HepG2 (cell line): ENCODE results near the gene VPS29. TPM values are rescaled to one million over a fixed set of nuclear protein-coding genes. Genes with fewer than 3 reads are reported as not detected.

Experiments used
- ADNP ChIP-seq: sonication (generic); formaldehyde crosslinking; IDR thresholded peaks from 2 replicates; pipeline ENCODE4 v1.4.0; 2020; ENCODE audit warnings: missing genetic modification reagents
- ATF7 ChIP-seq, 2 experiments: fragments of 450-650 bp in 1 of 2; sonication (generic) in 1 of 2; formaldehyde crosslinking in 1 of 2; IDR thresholded peaks; 2 replicates each; pipeline versions ENCODE4 v1.4.0 to v1.6.1; 2016 to 2020; ENCODE audit warnings: antibody characterized with exemption in 1 of 2, mild to moderate bottlenecking in 1 of 2, missing genetic modification reagents in 1 of 2
- CC2D1A ChIP-seq: sonication (generic); formaldehyde crosslinking; IDR thresholded peaks from 2 replicates; pipeline ENCODE4 v1.8.1; 2023; ENCODE audit warnings: mild to moderate bottlenecking, missing genetic modification reagents
- MED8 ChIP-seq: sonication (generic); formaldehyde crosslinking; IDR thresholded peaks from 2 replicates; pipeline ENCODE4 v1.8.1; 2023; ENCODE audit warnings: mild to moderate bottlenecking, missing genetic modification reagents; ENCODE audit not compliant: insufficient replicate concordance
- MLX ChIP-seq: IDR thresholded peaks from 2 replicates; pipeline ENCODE4 v1.6.1; 2016
- PAWR ChIP-seq: sonication (generic); formaldehyde crosslinking; IDR thresholded peaks from 2 replicates; pipeline ENCODE4 v1.4.0; 2020; ENCODE audit warnings: missing genetic modification reagents, mild to moderate bottlenecking, borderline replicate concordance
- PHB2 ChIP-seq: fragments of 450-650 bp; IDR thresholded peaks from 2 replicates; pipeline ENCODE4 v1.6.1; 2018; ENCODE audit not compliant: partially characterized antibody
- PHF20 ChIP-seq: sonication (generic); formaldehyde crosslinking; IDR thresholded peaks from 2 replicates; pipeline ENCODE4 v1.5.0; 2020; ENCODE audit warnings: mild to moderate bottlenecking, missing genetic modification reagents
- SIX1 ChIP-seq: sonication (generic); formaldehyde crosslinking; IDR thresholded peaks from 2 replicates; pipeline ENCODE4 v1.4.0; 2020; ENCODE audit warnings: missing genetic modification reagents, borderline replicate concordance
- TAF15 ChIP-seq: fragments of 200-400 bp; formaldehyde crosslinking; IDR thresholded peaks from one replicate; pipeline ENCODE4 v1.6.1; 2018; ENCODE audit warnings: mild to moderate bottlenecking, low read depth, low read length; ENCODE audit not compliant: poor library complexity, severe bottlenecking
- TEAD3 ChIP-seq: optimal IDR thresholded peaks from 2 replicates; pipeline ENCODE3; 2016; ENCODE audit warnings: borderline replicate concordance
- THRA ChIP-seq: sonication (generic); formaldehyde crosslinking; IDR thresholded peaks from 2 replicates; pipeline ENCODE4 v1.4.0; 2020; ENCODE audit warnings: missing genetic modification reagents, borderline replicate concordance
- ZBTB20 ChIP-seq: sonication (generic); formaldehyde crosslinking; IDR thresholded peaks from 2 replicates; pipeline ENCODE4 v1.8.1; 2023; ENCODE audit warnings: missing genetic modification reagents, low read depth, mild to moderate bottlenecking, borderline replicate concordance
- ZC3H4 ChIP-seq: sonication (generic); formaldehyde crosslinking; IDR thresholded peaks from 2 replicates; pipeline ENCODE4 v1.4.0; 2020; ENCODE audit warnings: missing genetic modification reagents, borderline replicate concordance
- ZFP90 ChIP-seq: sonication (generic); formaldehyde crosslinking; IDR thresholded peaks from 2 replicates; pipeline ENCODE4 v1.8.0; 2022; ENCODE audit warnings: missing genetic modification reagents, mild to moderate bottlenecking, inconsistent platforms, borderline replicate concordance
- ZNF282 ChIP-seq: fragments of 450-650 bp; IDR thresholded peaks from 2 replicates; pipeline ENCODE4 v1.6.1; 2018; ENCODE audit not compliant: partially characterized antibody
- ZNF460 ChIP-seq: sonication (generic); formaldehyde crosslinking; IDR thresholded peaks from 2 replicates; pipeline ENCODE4 v1.5.1; 2020; ENCODE audit warnings: missing genetic modification reagents, mild to moderate bottlenecking, borderline replicate concordance
- ZNF496 ChIP-seq: sonication (generic); formaldehyde crosslinking; IDR thresholded peaks from 2 replicates; pipeline ENCODE4 v1.8.1; 2023; ENCODE audit warnings: mild to moderate bottlenecking, moderate library complexity, missing genetic modification reagents; ENCODE audit not compliant: insufficient replicate concordance
- ZNF614 ChIP-seq: IDR thresholded peaks from 2 replicates; pipeline ENCODE4 v1.6.1; 2018; ENCODE audit warnings: missing biosample characterization, missing genetic modification reagents, inconsistent platforms, borderline replicate concordance
- ZNF772 ChIP-seq: sonication (generic); formaldehyde crosslinking; IDR thresholded peaks from 2 replicates; pipeline ENCODE4 v1.5.0; 2020; ENCODE audit warnings: mild to moderate bottlenecking, missing genetic modification reagents
- ZNF773 ChIP-seq: sonication (generic); formaldehyde crosslinking; IDR thresholded peaks from 2 replicates; pipeline ENCODE4 v1.4.0; 2020; ENCODE audit warnings: missing genetic modification reagents, borderline replicate concordance
- ZNF790 ChIP-seq: sonication (generic); formaldehyde crosslinking; IDR thresholded peaks from 2 replicates; pipeline ENCODE4 v1.8.0; 2022; ENCODE audit warnings: missing genetic modification reagents, mild to moderate bottlenecking, borderline replicate concordance
- ZNF841 ChIP-seq: sonication (generic); formaldehyde crosslinking; IDR thresholded peaks from 2 replicates; pipeline ENCODE4 v1.8.1; 2023; ENCODE audit warnings: missing genetic modification reagents, borderline replicate concordance
- polyA plus RNA-seq, 8 experiments: library from polyadenylated mRNA; depleted of rRNA in 3 of 8; stranded (reverse) in 7 of 8; unstranded in 1 of 8; fragments of >200 nt; fragmentation: Illumina TruSeq in 4 of 8; extraction: Trizol in 4 of 8; gene quantifications; 2 replicates each; pipeline versions ENCODE4 v1.2.1 to v1.2.3, GENCODE V29; 2011 to 2016; ENCODE audit warnings: low read depth in 4 of 8, missing spikeins in 1 of 8, mixed read lengths in 1 of 8; ENCODE audit not compliant: insufficient read depth in 1 of 8
- total RNA-seq, 5 experiments: library from RNA; depleted of rRNA; stranded (reverse); fragments of >200 nt; fragmentation: Illumina TruSeq; extraction: Trizol; gene quantifications; 2 replicates each; pipeline ENCODE4 v1.2.3, GENCODE V29; 2016; ENCODE audit warnings: low read depth in 1 of 5
- TF ChIP-seq, protein P1 (sequence below): sonication (generic); formaldehyde crosslinking; IDR thresholded peaks from 2 replicates; pipeline ENCODE4 v1.4.0; 2020; ENCODE audit warnings: mild to moderate bottlenecking, missing genetic modification reagents
- TF ChIP-seq, protein P2 (sequence below): IDR thresholded peaks from 2 replicates; pipeline ENCODE4 v1.6.1; 2016; ENCODE audit warnings: missing compliant biosample characterization, missing genetic modification reagents, borderline replicate concordance
- TF ChIP-seq, protein P3 (sequence below): sonication (generic); formaldehyde crosslinking; IDR thresholded peaks from 2 replicates; pipeline ENCODE4 v1.4.0; 2020; ENCODE audit warnings: missing genetic modification reagents

The VPS29 gene
- total and polyA plus RNA-seq, 2 of the 13 experiments (the other 11 are each of a cell fraction or from before 2014, with no cell fraction given) = 107 to 114 TPM

DNA sequence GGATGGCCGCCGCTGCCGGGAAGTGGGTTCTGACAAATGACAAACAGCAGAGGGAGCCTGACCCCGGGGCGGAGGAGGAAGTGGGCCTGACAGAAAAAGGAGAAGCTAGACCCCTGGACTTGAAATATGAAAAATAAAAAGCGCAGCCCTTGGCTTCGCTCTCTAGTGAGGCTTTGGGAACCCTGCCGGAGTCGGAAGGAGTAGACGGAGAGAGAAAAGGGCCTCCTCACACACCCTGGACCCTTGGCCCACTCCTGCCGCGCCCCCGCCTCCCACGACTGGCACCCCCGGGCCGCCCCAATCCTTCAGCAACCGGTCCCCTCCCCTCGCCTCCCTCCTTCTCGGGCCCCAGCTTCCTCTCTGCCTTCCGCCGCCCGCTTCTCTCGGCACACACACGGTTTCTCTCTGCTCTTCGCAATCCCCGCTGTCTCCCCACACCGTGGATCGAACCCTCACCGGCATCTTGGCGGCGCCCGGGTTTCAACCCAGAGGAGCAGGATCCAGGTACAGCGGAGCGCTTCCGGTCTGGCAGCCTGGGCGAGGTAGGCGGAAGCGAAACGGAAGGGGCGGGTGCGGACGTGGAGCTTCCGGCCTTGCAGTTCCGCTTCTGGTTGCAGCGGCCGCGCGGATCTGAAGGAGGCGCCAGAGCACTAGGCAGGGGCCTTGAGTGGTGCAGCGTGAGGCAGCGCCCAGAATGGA lies 52.0 kb downstream of the VPS29 start, which contains the start of gene ARPC3 (continued):
- peak; percentile 79 for TF ChIP-seq MED8 (CRISPR knock-in tag)
- TF ChIP-seq, protein P1, sequence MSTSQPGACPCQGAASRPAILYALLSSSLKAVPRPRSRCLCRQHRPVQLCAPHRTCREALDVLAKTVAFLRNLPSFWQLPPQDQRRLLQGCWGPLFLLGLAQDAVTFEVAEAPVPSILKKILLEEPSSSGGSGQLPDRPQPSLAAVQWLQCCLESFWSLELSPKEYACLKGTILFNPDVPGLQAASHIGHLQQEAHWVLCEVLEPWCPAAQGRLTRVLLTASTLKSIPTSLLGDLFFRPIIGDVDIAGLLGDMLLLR = no peak
- no peak for TF ChIP-seq PHB2
- no peak for TF ChIP-seq ZNF460
- TF ChIP-seq ZC3H4 (CRISPR knock-in tag) = no peak
- TF ChIP-seq ZNF790 = 0 out of 2 replicates have a peak, but pooled peaks have one; percentile 60
- peak; percentile 93 for TF ChIP-seq PHF20 (CRISPR knock-in tag)
- TF ChIP-seq ZNF496 (CRISPR knock-in tag) = no peak
- TF ChIP-seq ZFP90 (CRISPR knock-in tag) = peak; percentile 70; the same call in 1 of the 2 replicates
- no peak for TF ChIP-seq ZNF773 (CRISPR knock-in tag)
- TF ChIP-seq, protein P2, sequence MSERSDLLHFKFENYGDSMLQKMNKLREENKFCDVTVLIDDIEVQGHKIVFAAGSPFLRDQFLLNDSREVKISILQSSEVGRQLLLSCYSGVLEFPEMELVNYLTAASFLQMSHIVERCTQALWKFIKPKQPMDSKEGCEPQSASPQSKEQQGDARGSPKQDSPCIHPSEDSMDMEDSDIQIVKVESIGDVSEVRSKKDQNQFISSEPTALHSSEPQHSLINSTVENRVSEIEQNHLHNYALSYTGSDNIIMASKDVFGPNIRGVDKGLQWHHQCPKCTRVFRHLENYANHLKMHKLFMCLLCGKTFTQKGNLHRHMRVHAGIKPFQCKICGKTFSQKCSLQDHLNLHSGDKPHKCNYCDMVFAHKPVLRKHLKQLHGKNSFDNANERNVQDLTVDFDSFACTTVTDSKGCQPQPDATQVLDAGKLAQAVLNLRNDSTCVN = no peak
- no peak for TF ChIP-seq SIX1 (CRISPR knock-in tag)
- no peak for TF ChIP-seq TAF15
- peak; percentile 29; the same call in 1 of the 2 replicates for TF ChIP-seq ZBTB20 (CRISPR knock-in tag)
- peak; percentile 35 for TF ChIP-seq THRA
- TF ChIP-seq PAWR (CRISPR knock-in tag) = no peak
- no peak; the same call in 1 of the 2 replicates for TF ChIP-seq ZNF614 (CRISPR knock-in tag)
- 0 out of 2 replicates have a peak, but pooled peaks have one; percentile 8 for TF ChIP-seq ADNP (CRISPR knock-in tag)
- 0 out of 2 replicates have a peak, but pooled peaks have one; percentile 31 for TF ChIP-seq MLX
- TF ChIP-seq ATF7 (IDR thresholded peaks at IDR 0.05) = no peak
- TF ChIP-seq ATF7 (CRISPR knock-in tag; IDR thresholded peaks at IDR 0.05) = no peak
- TF ChIP-seq CC2D1A = no peak
- TF ChIP-seq ZNF282 = no peak
- peak; percentile 60 for TF ChIP-seq TEAD3 (CRISPR knock-in tag)
- TF ChIP-seq ZNF772 (CRISPR knock-in tag) = peak; percentile 36; the same call in 1 of the 2 replicates
- TF ChIP-seq ZNF841 (CRISPR knock-in tag) = no peak
- TF ChIP-seq, protein P3, sequence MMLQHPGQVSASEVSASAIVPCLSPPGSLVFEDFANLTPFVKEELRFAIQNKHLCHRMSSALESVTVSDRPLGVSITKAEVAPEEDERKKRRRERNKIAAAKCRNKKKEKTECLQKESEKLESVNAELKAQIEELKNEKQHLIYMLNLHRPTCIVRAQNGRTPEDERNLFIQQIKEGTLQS (CRISPR knock-in tag) = no peak
